ENCODE data around the gene GRIN3B.

The GRIN3B gene

GRCh38 chr19:970695-971094 is 29.5 kb upstream of the GRIN3B start:
- Histone ChIP-seq H3K9ac (ENCODE audit: low read length) (no peak overlapping the region), H3K27me3 (ENCODE audit: control insufficient read depth, insufficient read depth, low read length) (no peaks in the 10 kb centered on the region), H3K4me1 (ENCODE audit: control insufficient read depth, insufficient read depth, low read length) (no peaks in the 10 kb centered on the region), H3K36me3 (ENCODE audit: control insufficient read depth, insufficient read depth, low read length) (peaks cover 52% of the 10 kb centered on the region), H3K27ac (ENCODE audit: low read depth, low read length) (no peak overlapping the region), H3K9me3 (ENCODE audit: control insufficient read depth, insufficient read depth, low read depth, low read length) (peaks cover 9% of the 10 kb centered on the region), H3K4me3 (ENCODE audit: low read depth, low read length) (no peak overlapping the region)

GRCh38 chr19:971795-972194 is 28.4 kb upstream of the GRIN3B start:
- no peaks in the 10 kb centered on the region for H3K27me3 ChIP-seq (ENCODE audit: control insufficient read depth, insufficient read depth, low read length)
- H3K4me3 ChIP-seq (ENCODE audit: low read depth, low read length): no peak overlapping the region
- no peak overlapping the region for H3K9ac ChIP-seq (ENCODE audit: low read length)
- H3K36me3 ChIP-seq (ENCODE audit: control insufficient read depth, insufficient read depth, low read length): peaks cover 46% of the 10 kb centered on the region
- H3K4me1 ChIP-seq (ENCODE audit: control insufficient read depth, insufficient read depth, low read length): no peaks in the 10 kb centered on the region
- H3K9me3 ChIP-seq (ENCODE audit: control insufficient read depth, insufficient read depth, low read depth, low read length): peaks cover 5% of the 10 kb centered on the region
- H3K27ac ChIP-seq (ENCODE audit: low read depth, low read length): no peak overlapping the region

DNA sequence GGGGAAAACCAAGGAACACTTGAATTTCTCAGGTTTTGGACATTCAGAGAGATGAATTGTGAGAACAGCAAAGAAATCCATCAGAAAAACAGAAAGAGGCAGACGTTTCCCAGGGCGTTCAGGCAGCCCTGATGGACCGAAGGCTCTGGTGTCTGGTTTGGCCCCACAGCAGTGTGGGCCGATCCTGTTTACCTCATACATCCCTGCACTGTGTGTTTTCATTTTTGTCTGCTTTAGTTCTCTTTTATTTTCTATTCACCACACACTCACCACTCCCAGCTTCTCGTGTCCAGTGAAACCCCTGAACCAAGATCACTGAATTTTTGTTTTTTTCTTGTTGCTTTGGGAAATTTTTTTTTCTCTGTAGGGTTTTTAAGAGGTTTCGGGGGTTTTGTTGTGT is 27.9 kb upstream of the GRIN3B start:
- no peaks in the 10 kb centered on the region for H3K4me1 ChIP-seq (ENCODE audit: control insufficient read depth, insufficient read depth, low read length)
- no peak overlapping the region for H3K9ac ChIP-seq (ENCODE audit: low read length)
- H3K36me3 ChIP-seq (ENCODE audit: control insufficient read depth, insufficient read depth, low read length): peaks cover 41% of the 10 kb centered on the region
- H3K27ac ChIP-seq (ENCODE audit: low read depth, low read length): no peak overlapping the region
- H3K9me3 ChIP-seq (ENCODE audit: control insufficient read depth, insufficient read depth, low read depth, low read length): peaks cover 5% of the 10 kb centered on the region
- no peaks in the 10 kb centered on the region for H3K27me3 ChIP-seq (ENCODE audit: control insufficient read depth, insufficient read depth, low read length)
- H3K4me3 ChIP-seq (ENCODE audit: low read depth, low read length): no peak overlapping the region

GRCh38 chr19:973726-974563 is 26.3 kb upstream of the GRIN3B start:
- Histone ChIP-seq H3K36me3 (ENCODE audit: control insufficient read depth, insufficient read depth, low read length) (peaks cover 29% of the 10 kb centered on the region), H3K9ac (ENCODE audit: low read length) (no peak overlapping the region), H3K4me3 (ENCODE audit: low read depth, low read length) (no peak overlapping the region)

GRCh38 chr19:974564-975257 is 25.5 kb upstream of the GRIN3B start:
- no peak overlapping the region for H3K9ac ChIP-seq (ENCODE audit: low read length)
- H3K27me3 ChIP-seq (ENCODE audit: control insufficient read depth, insufficient read depth, low read length): no peaks in the 10 kb centered on the region
- H3K36me3 ChIP-seq (ENCODE audit: control insufficient read depth, insufficient read depth, low read length): peaks cover 25% of the 10 kb centered on the region
- no peak overlapping the region for H3K27ac ChIP-seq (ENCODE audit: low read depth, low read length)
- H3K4me3 ChIP-seq (ENCODE audit: low read depth, low read length): no peak overlapping the region
- H3K4me1 ChIP-seq (ENCODE audit: control insufficient read depth, insufficient read depth, low read length): peaks cover 6% of the 10 kb centered on the region; the same call in 1 of the 2 replicates
- peaks cover 5% of the 10 kb centered on the region for H3K9me3 ChIP-seq (ENCODE audit: control insufficient read depth, insufficient read depth, low read depth, low read length)

More at GRCh38 chr19:973726-974563, 26.3 kb upstream of the GRIN3B start:
- Histone ChIP-seq H3K27ac (ENCODE audit: low read depth, low read length) (no peak overlapping the region), H3K27me3 (ENCODE audit: control insufficient read depth, insufficient read depth, low read length) (no peaks in the 10 kb centered on the region), H3K4me1 (ENCODE audit: control insufficient read depth, insufficient read depth, low read length) (peaks cover under 1% of the 10 kb centered on the region; the same call in 1 of the 2 replicates), H3K9me3 (ENCODE audit: control insufficient read depth, insufficient read depth, low read depth, low read length) (peaks cover 5% of the 10 kb centered on the region)

GRCh38 chr19:976476-976875 is 23.7 kb upstream of the GRIN3B start:
- Histone ChIP-seq H3K27ac (ENCODE audit: low read depth, low read length) (no peak overlapping the region), H3K36me3 (ENCODE audit: control insufficient read depth, insufficient read depth, low read length) (peaks cover 9% of the 10 kb centered on the region), H3K27me3 (ENCODE audit: control insufficient read depth, insufficient read depth, low read length) (no peaks in the 10 kb centered on the region), H3K9me3 (ENCODE audit: control insufficient read depth, insufficient read depth, low read depth, low read length) (no peaks in the 10 kb centered on the region), H3K9ac (ENCODE audit: low read length) (no peak overlapping the region), H3K4me3 (ENCODE audit: low read depth, low read length) (no peak overlapping the region), H3K4me1 (ENCODE audit: control insufficient read depth, insufficient read depth, low read length) (peaks cover 17% of the 10 kb centered on the region)

DNA sequence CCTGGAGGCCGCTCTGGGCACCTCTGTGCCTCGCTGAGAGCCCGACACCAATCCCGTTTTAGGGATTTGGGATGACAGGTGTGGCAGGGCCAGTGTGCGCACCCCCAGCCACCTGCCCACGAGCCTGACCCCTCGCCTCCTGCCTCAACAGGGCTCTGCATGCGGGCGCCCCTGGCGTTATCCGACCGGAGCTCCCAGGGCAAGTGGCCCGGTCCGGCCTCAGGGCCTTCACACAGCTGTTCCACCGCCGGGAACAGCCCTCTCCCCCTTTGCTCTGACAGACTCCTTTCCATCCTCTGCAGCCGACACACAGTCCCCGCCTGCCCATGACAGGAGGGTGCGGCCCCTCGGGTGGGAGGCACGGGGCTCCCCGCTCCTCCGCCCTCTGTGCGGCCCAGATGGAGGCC is 23.2 kb upstream of the GRIN3B start:
- no peak overlapping the region for H3K4me3 ChIP-seq (ENCODE audit: low read depth, low read length)
- H3K9ac ChIP-seq (ENCODE audit: low read length): no peak overlapping the region
- peaks cover 17% of the 10 kb centered on the region for H3K4me1 ChIP-seq (ENCODE audit: control insufficient read depth, insufficient read depth, low read length)
- H3K27ac ChIP-seq (ENCODE audit: low read depth, low read length): no peak overlapping the region
- no peaks in the 10 kb centered on the region for H3K9me3 ChIP-seq (ENCODE audit: control insufficient read depth, insufficient read depth, low read depth, low read length)
- H3K27me3 ChIP-seq (ENCODE audit: control insufficient read depth, insufficient read depth, low read length): no peaks in the 10 kb centered on the region
- H3K36me3 ChIP-seq (ENCODE audit: control insufficient read depth, insufficient read depth, low read length): peaks cover 5% of the 10 kb centered on the region

DNA sequence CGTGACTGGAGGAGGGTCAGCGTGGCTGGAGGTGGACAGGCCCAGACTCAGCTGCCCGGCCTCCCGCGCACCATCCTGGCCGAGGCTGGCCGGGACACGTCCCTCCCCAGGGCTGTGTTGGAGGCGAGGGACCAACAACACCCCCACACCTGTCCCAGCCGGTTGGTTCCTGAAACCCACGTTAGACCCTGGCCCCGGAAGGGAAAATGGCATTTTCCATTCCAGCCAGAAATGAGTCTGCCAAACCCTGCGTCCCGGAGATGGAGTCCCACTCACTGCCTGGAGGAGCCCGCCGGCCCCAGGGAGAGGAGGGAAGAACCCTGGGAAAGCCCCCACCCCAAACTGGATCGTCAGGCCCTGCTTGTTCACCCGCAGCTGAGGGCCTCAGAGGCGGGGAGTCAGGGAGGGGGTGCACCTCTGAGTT is 20.9 kb upstream of the GRIN3B start:
- Histone ChIP-seq H3K4me3 (ENCODE audit: low read depth, low read length) (no peak overlapping the region), H3K27ac (ENCODE audit: low read depth, low read length) (no peak overlapping the region; the same call in 1 of the 2 replicates), H3K4me1 (ENCODE audit: control insufficient read depth, insufficient read depth, low read length) (peaks cover 17% of the 10 kb centered on the region), H3K36me3 (ENCODE audit: control insufficient read depth, insufficient read depth, low read length) (no peaks in the 10 kb centered on the region), H3K27me3 (ENCODE audit: control insufficient read depth, insufficient read depth, low read length) (no peaks in the 10 kb centered on the region), H3K9ac (ENCODE audit: low read length) (no peak overlapping the region), H3K9me3 (ENCODE audit: control insufficient read depth, insufficient read depth, low read depth, low read length) (no peaks in the 10 kb centered on the region)

GRCh38 chr19:980133-980998 is 19.9 kb upstream of the GRIN3B start:
- H3K27ac ChIP-seq (ENCODE audit: low read depth, low read length): peak overlapping the region; percentile 42; the same call in 1 of the 2 replicates

GRCh38 chr19:982567-983170 is 17.6 kb upstream of the GRIN3B start:
- H3K36me3 ChIP-seq (ENCODE audit: control insufficient read depth, insufficient read depth, low read length): peaks cover 15% of the 10 kb centered on the region
- peak overlapping the region; percentile 41; the same call in 1 of the 2 replicates for H3K4me3 ChIP-seq (ENCODE audit: low read depth, low read length)
- peaks cover 17% of the 10 kb centered on the region for H3K4me1 ChIP-seq (ENCODE audit: control insufficient read depth, insufficient read depth, low read length)
- H3K9me3 ChIP-seq (ENCODE audit: control insufficient read depth, insufficient read depth, low read depth, low read length): no peaks in the 10 kb centered on the region
- H3K9ac ChIP-seq (ENCODE audit: low read length): no peak overlapping the region
- no peak overlapping the region for H3K27ac ChIP-seq (ENCODE audit: low read depth, low read length)
- no peaks in the 10 kb centered on the region for H3K27me3 ChIP-seq (ENCODE audit: control insufficient read depth, insufficient read depth, low read length)

More at GRCh38 chr19:980133-980998, 19.9 kb upstream of the GRIN3B start:
- Histone ChIP-seq H3K9me3 (ENCODE audit: control insufficient read depth, insufficient read depth, low read depth, low read length) (no peaks in the 10 kb centered on the region), H3K9ac (ENCODE audit: low read length) (peak overlapping the region; percentile 63), H3K4me1 (ENCODE audit: control insufficient read depth, insufficient read depth, low read length) (peaks cover 17% of the 10 kb centered on the region), H3K27me3 (ENCODE audit: control insufficient read depth, insufficient read depth, low read length) (no peaks in the 10 kb centered on the region), H3K4me3 (ENCODE audit: low read depth, low read length) (peak overlapping the region; percentile 30; the same call in 1 of the 2 replicates), H3K36me3 (ENCODE audit: control insufficient read depth, insufficient read depth, low read length) (no peaks in the 10 kb centered on the region)

Measured in HUES6 (cell line).